H9 (cell line): ENCODE data around the gene FAT4. TPM values are rescaled to one million over a fixed set of nuclear protein-coding genes. Genes with fewer than 3 reads are reported as not detected.
A peak's percentile ranks its signal among the peaks of the same experiment; 100 is the strongest.

Experiments used
- DNase-seq: peaks from one replicate; pipeline ENCODE4 v3.0.0-alpha.2; 2017
- H2AFZ ChIP-seq: one replicate; pipeline ENCODE4 v1.6.1; 2013; ENCODE audit warnings: mild to moderate bottlenecking, low read length, control low read depth, moderate library complexity
- H2AK5ac ChIP-seq: 2 replicates; pipeline ENCODE4 v1.6.1; 2013; ENCODE audit warnings: low read length, control low read depth, mixed read lengths; ENCODE audit not compliant: insufficient read length
- H2BK120ac ChIP-seq: one replicate; pipeline ENCODE4 v1.6.1; 2013; ENCODE audit warnings: low read depth, mild to moderate bottlenecking, low read length, control low read depth, inconsistent platforms; ENCODE audit not compliant: poor library complexity, severe bottlenecking
- H2BK12ac ChIP-seq: 2 replicates; pipeline ENCODE4 v1.6.1; 2013; ENCODE audit warnings: low read length, control low read depth, mixed read lengths, low read depth; ENCODE audit not compliant: insufficient read length
- H2BK15ac ChIP-seq: 2 replicates; pipeline ENCODE4 v1.6.1; 2013; ENCODE audit warnings: low read depth, low read length, control low read depth
- H2BK20ac ChIP-seq: one replicate; pipeline ENCODE4 v1.6.1; 2013; ENCODE audit warnings: low read depth, mild to moderate bottlenecking, low read length, control low read depth, inconsistent platforms; ENCODE audit not compliant: poor library complexity, severe bottlenecking
- H2BK5ac ChIP-seq: 2 replicates; pipeline ENCODE4 v1.6.1; 2013; ENCODE audit warnings: low read length, control low read depth, mixed read lengths; ENCODE audit not compliant: insufficient read length
- H3K14ac ChIP-seq: 2 replicates; pipeline ENCODE4 v1.6.1; 2013; ENCODE audit warnings: low read length, control low read depth; ENCODE audit not compliant: insufficient read depth
- H3K18ac ChIP-seq: 2 replicates; pipeline ENCODE4 v1.6.1; 2013; ENCODE audit warnings: low read depth, mild to moderate bottlenecking, mixed read lengths, low read length, control low read depth; ENCODE audit not compliant: insufficient read length
- H3K23ac ChIP-seq: 2 replicates; pipeline ENCODE4 v1.6.1; 2013; ENCODE audit warnings: low read length, control low read depth, mixed read lengths, low read depth; ENCODE audit not compliant: insufficient read length
- H3K23me2 ChIP-seq: 2 replicates; pipeline ENCODE4 v1.6.1; 2013; ENCODE audit warnings: low read depth, mild to moderate bottlenecking, mixed read lengths, low read length, control low read depth; ENCODE audit not compliant: insufficient read length, poor library complexity, severe bottlenecking
- H3K27ac ChIP-seq: 2 replicates; pipeline ENCODE4 v1.5.1; 2013; ENCODE audit warnings: low read length, control low read depth, mixed read lengths, low read depth; ENCODE audit not compliant: insufficient read length
- H3K27me3 ChIP-seq: 2 replicates; pipeline ENCODE4 v1.6.1; 2013; ENCODE audit warnings: low read length, control low read depth, inconsistent platforms; ENCODE audit not compliant: insufficient read depth
- H3K4ac ChIP-seq: 2 replicates; pipeline ENCODE4 v1.6.1; 2013; ENCODE audit warnings: low read depth, mild to moderate bottlenecking, control low read depth, inconsistent platforms, low read length, moderate library complexity
- H3K4me1 ChIP-seq: 2 replicates; pipeline ENCODE4 v1.6.1; 2013; ENCODE audit warnings: low read length, control low read depth, inconsistent platforms; ENCODE audit not compliant: insufficient read depth
- H3K4me2 ChIP-seq: 2 replicates; pipeline ENCODE4 v1.6.1; 2013; ENCODE audit warnings: low read length, control low read depth, mixed read lengths; ENCODE audit not compliant: insufficient read length, insufficient read depth
- H3K56ac ChIP-seq: 2 replicates; pipeline ENCODE4 v1.6.1; 2013; ENCODE audit warnings: low read depth, mild to moderate bottlenecking, mixed read lengths, low read length, control low read depth; ENCODE audit not compliant: insufficient read length
- H3K79me1 ChIP-seq: 2 replicates; pipeline ENCODE4 v1.6.1; 2013; ENCODE audit warnings: low read depth, mild to moderate bottlenecking, moderate library complexity, low read length, control low read depth, inconsistent platforms; ENCODE audit not compliant: insufficient read depth, poor library complexity, severe bottlenecking
- H3K79me2 ChIP-seq: 2 replicates; pipeline ENCODE4 v1.6.1; 2013; ENCODE audit warnings: low read length, control low read depth, inconsistent platforms; ENCODE audit not compliant: insufficient read depth
- H3K9ac ChIP-seq: 2 replicates; pipeline ENCODE4 v1.6.1; 2013; ENCODE audit warnings: low read length, control low read depth, mixed read lengths; ENCODE audit not compliant: insufficient read length; ENCODE audit errors: extremely low read depth
- H3K9me3 ChIP-seq: one replicate; pipeline ENCODE4 v1.6.1; 2013; ENCODE audit warnings: low read depth, low read length, inconsistent platforms; ENCODE audit not compliant: control insufficient read depth
- H3T11ph ChIP-seq: one replicate; pipeline ENCODE4 v1.6.1; 2013; ENCODE audit warnings: mild to moderate bottlenecking, low read length, control low read depth, inconsistent platforms
- H4K20me1 ChIP-seq: one replicate; pipeline ENCODE4 v1.6.1; 2013; ENCODE audit not compliant: control insufficient read depth, insufficient read length, insufficient read depth
- H4K5ac ChIP-seq: 2 replicates; pipeline ENCODE4 v1.6.1; 2013; ENCODE audit warnings: low read depth, mild to moderate bottlenecking, mixed read lengths, low read length, control low read depth; ENCODE audit not compliant: insufficient read length
- H4K8ac ChIP-seq: replicated peaks from 2 replicates; pipeline ENCODE4 v1.6.1; 2013; ENCODE audit warnings: low read length, control low read depth, mixed read lengths, low read depth; ENCODE audit not compliant: insufficient read length
- H4K91ac ChIP-seq: 2 replicates; pipeline ENCODE4 v1.6.1; 2013; ENCODE audit warnings: low read depth, mild to moderate bottlenecking, moderate library complexity, mixed read lengths, low read length, control low read depth; ENCODE audit not compliant: insufficient read length
- H3K27ac Mint-ChIP-seq, 3 experiments: 2 replicates in 2 of 3; 3 replicates in 1 of 3; pipeline ENCODE4 v1.8.0; 2020 to 2021; ENCODE audit warnings: mixed read lengths in 3 of 3, mild to moderate bottlenecking in 1 of 3, moderate library complexity in 1 of 3
- H3K27me3 Mint-ChIP-seq: 2 replicates; pipeline ENCODE4 v1.8.0; 2021; ENCODE audit warnings: low read depth, mild to moderate bottlenecking, moderate library complexity, mixed read lengths
- H3K36me3 Mint-ChIP-seq, 3 experiments: 2 replicates in 2 of 3; 3 replicates in 1 of 3; pipeline ENCODE4 v1.8.0; 2020 to 2021; ENCODE audit warnings: low read depth in 3 of 3, mixed read lengths in 3 of 3; ENCODE audit not compliant: insufficient read depth in 1 of 3
- H3K4me1 Mint-ChIP-seq, 2 experiments: 2 replicates each; pipeline ENCODE4 v1.8.0; 2020; ENCODE audit warnings: mixed read lengths in 2 of 2
- H3K4me3 Mint-ChIP-seq, 2 experiments: 2 replicates in 1 of 2; 3 replicates in 1 of 2; pipeline ENCODE4 v1.8.0; 2020 to 2021; ENCODE audit warnings: mild to moderate bottlenecking in 2 of 2, mixed read lengths in 2 of 2, moderate library complexity in 1 of 2
- H3K9me3 Mint-ChIP-seq, 2 experiments: 2 replicates in 1 of 2; 3 replicates in 1 of 2; pipeline ENCODE4 v1.8.0; 2020; ENCODE audit warnings: mild to moderate bottlenecking in 2 of 2, mixed read lengths in 2 of 2, moderate library complexity in 1 of 2
- WGBS: extraction: QIAGEN DNeasy Blood & Tissue Kit; methylation state at CpG from one replicate; pipeline ENCODE4 v1.1.7; 2013; ENCODE audit warnings: missing lambda C conversion rate, low lambda C conversion rate, mixed read lengths; ENCODE audit not compliant: insufficient read length; ENCODE audit errors: extremely low coverage; 5-methylcytosine and 5-hydroxymethylcytosine counted together
- total RNA-seq: library from RNA; stranded (reverse); gene quantifications from 2 replicates; pipeline ENCODE4 v1.2.1, GENCODE V29; 2021
- TF ChIP-seq, protein P1 (sequence below): fragments of 200-600 bp; sonication (generic); conservative IDR thresholded peaks from 3 replicates; pipeline ENCODE4 v1.8.0; 2021; ENCODE audit warnings: antibody characterized with exemption, mild to moderate bottlenecking

Gene FAT4
- total RNA-seq, 1 experiment from 2014 or later = 6.9 TPM

DNA sequence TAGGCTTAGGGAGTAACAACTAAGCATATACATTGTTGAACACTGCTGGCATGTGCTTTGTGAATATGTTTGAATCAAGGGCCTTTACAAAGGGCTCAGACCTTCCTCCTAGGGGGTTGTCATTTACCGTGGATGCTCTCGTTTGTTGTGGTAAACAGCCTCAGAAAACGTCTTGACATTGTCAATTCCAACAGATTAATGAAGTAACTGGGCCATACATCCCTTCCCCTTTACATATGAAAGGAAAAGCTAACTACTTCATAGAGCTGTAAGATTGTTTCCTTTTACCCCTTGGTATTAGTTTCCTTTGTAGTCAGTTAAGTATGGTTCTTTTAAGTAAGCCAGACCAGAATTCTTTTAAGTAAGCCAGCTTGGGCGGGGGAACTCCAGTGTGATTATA, 42.9 kb downstream of the FAT4 start:
- H3K4me1 Mint-ChIP-seq = peaks cover 39 to 51% of the 10 kb centered on the region in 2 experiments
- no peak overlapping the region for H2BK12ac ChIP-seq
- H3K27me3 ChIP-seq = no peaks in the 10 kb centered on the region
- no peak overlapping the region for H2BK5ac ChIP-seq
- no peak overlapping the region for H4K91ac ChIP-seq
- no peak overlapping the region for H2BK15ac ChIP-seq
- no peak overlapping the region for H3K23ac ChIP-seq
- H3K14ac ChIP-seq = no peak overlapping the region
- H4K8ac ChIP-seq = no peak overlapping the region
- no peak overlapping the region for H3K56ac ChIP-seq
- H3K79me2 ChIP-seq = no peaks in the 10 kb centered on the region
- no peak overlapping the region for H3K27ac Mint-ChIP-seq
- H3K27ac ChIP-seq = no peak overlapping the region
- no peaks in the 10 kb centered on the region for H3K79me1 ChIP-seq
- no peak overlapping the region for H2AFZ ChIP-seq
- WGBS = no CpG with 5 or more reads among the region's 4 CpGs
- H3K4me1 ChIP-seq = peaks cover 7% of the 10 kb centered on the region; the same call in 1 of the 2 replicates
- H3K4me2 ChIP-seq = no peak overlapping the region
- no peak overlapping the region for H2BK20ac ChIP-seq
- H4K20me1 ChIP-seq = no peaks in the 10 kb centered on the region
- H2BK120ac ChIP-seq = no peak overlapping the region
- H3K23me2 ChIP-seq = no peaks in the 10 kb centered on the region
- TF ChIP-seq, protein P1, sequence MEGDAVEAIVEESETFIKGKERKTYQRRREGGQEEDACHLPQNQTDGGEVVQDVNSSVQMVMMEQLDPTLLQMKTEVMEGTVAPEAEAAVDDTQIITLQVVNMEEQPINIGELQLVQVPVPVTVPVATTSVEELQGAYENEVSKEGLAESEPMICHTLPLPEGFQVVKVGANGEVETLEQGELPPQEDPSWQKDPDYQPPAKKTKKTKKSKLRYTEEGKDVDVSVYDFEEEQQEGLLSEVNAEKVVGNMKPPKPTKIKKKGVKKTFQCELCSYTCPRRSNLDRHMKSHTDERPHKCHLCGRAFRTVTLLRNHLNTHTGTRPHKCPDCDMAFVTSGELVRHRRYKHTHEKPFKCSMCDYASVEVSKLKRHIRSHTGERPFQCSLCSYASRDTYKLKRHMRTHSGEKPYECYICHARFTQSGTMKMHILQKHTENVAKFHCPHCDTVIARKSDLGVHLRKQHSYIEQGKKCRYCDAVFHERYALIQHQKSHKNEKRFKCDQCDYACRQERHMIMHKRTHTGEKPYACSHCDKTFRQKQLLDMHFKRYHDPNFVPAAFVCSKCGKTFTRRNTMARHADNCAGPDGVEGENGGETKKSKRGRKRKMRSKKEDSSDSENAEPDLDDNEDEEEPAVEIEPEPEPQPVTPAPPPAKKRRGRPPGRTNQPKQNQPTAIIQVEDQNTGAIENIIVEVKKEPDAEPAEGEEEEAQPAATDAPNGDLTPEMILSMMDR = no peak
- no peak overlapping the region for H3K4ac ChIP-seq
- no peaks in the 10 kb centered on the region for H3K27me3 Mint-ChIP-seq
- H3K9ac ChIP-seq = no peak overlapping the region
- peak; percentile 69 for DNase-seq
- H2AK5ac ChIP-seq = no peak overlapping the region
- peak overlapping the region; percentile 31 to 42; a peak in 3 of 5 replicates for H3K4me3 Mint-ChIP-seq
- H4K5ac ChIP-seq = no peak overlapping the region
- no peak overlapping the region for H3T11ph ChIP-seq
- H3K9me3 ChIP-seq = no peaks in the 10 kb centered on the region
- no peak overlapping the region for H3K18ac ChIP-seq
- no peaks in the 10 kb centered on the region; a peak in 1 of 5 replicates for H3K9me3 Mint-ChIP-seq
- H3K36me3 Mint-ChIP-seq = no peaks in the 10 kb centered on the region
